Measurements from ENCODE around the gene AQP10.
"Not testable (repeated sequence)": the region's sequence is repeated elsewhere in the genome, so short reads cannot be mapped to it uniquely, and the experiment has no call there.

The AQP10 gene

GRCh38 chr1:154324669-154325582 lies 4.0 kb downstream of the AQP10 start, which contains the start of gene ATP8B2:
Gene ATP8B2 (plus strand): TSS chr1:154325525. CDS start chr1:154328142, 2,617 bp downstream.
- DNase-seq = peak in 1 of 2 donors; percentile 58

GRCh38 chr1:154325583-154326545 lies 5.0 kb downstream of the AQP10 start:
- DNase-seq = peak; percentile 25 to 55

DNA sequence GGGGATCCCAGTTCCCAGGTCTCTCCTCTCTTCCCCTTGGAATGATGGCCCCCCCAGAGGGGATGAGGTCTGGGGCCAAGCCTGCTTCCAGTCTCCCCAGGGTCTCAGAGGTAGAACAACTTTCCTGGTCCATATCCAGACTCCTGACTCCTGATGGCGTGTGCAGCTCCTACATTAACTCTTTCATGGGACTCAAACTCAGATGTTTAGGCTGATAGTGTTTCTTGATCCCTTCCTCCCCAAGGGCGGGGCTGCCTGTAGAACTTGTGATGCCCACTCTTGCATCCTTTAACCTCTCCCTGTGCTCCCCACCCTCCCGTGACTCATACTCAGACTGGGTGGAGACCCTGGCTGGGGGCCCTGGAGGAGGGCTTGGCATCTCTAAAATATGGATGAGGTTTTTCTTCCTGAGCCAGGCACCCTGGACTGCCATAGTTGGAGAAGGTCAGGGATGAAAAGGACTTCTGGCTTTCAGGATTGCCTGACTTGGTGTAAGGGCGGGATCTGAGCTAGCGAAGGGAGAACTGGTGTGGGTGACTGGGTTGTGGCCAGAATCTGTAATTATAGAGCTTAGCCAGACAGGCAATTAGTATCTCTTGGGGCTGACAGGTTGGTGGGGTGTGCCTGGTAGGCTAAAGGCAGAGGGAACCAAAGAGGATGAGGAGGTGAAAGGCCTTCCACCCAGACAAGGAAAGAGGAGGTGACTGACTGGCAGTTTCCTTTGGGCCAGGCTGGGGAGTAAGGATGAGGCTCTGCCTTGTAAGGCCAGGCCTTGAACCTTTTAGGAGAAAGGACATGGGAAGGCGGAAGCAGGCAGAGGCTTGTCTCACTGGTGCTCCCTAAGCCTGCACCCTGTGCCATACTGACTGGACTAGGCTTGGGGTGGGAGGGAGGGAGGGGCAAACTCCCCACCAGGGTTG lies 5.9 kb downstream of the AQP10 start:
- no peak for DNase-seq

- DNase-seq = no peak
Observed at GRCh38 chr1:154327466-154328317, 6.8 kb downstream of the AQP10 start.

DNA sequence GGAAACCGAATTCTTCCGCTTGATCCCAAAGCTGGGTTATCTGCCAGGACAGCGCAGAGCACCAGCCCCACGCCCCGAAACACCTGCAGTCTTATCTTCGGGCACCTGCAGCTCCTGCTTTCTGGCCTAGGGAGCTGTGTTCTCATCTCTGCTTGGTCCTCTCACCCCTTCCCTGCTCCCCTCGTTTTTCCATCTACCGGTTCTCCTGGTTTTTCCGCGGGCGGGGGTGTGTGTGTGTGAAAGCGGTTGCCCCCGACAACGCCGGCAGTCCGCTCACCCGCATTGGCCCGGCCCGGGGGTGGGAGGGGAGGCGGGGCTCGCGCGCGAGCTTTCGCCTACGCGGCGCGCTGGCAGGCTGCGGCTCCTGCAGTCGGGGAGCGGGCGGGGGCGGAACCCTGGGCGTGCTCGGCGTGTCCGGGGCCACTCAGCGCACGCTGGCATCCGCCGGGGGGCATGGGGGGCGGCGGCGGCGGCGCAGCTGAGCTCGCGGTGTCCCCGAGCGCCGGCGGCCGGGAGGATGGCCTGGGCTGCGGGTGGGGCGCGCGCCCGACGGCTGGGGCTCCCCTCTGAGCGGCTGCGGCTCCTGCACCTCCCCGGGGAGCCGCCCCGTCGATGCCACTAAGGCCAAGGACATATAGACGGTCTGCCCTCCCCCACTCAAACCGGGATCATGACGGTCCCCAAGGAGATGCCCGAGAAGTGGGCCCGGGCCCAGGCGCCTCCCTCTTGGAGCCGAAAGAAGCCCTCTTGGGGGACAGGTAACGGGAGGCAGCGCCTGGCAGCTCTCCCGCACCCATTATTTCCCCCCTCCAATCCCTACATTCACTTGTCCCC lies 7.6 kb downstream of the AQP10 start:
- DNase-seq = peak; percentile 55 to 56

DNA sequence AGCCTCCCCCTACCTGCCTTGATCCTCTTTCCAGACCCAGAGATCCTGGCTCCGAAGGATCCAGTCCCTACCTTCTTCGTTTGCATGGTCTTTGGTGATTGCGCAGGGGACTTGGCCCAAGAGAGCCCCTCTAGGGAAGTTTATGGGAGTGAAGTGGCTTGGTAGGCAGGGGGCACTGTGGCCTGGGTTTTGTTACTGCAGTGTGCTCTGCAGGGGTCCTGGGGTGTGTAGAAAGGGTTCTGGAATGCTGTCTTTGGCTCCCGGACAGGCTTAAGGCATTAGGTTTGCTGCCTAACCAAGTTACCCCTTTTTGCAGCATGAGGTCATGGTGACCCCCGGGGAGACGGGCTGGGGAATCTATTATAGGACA lies 8.2 kb downstream of the AQP10 start:
- no peak for DNase-seq

DNA sequence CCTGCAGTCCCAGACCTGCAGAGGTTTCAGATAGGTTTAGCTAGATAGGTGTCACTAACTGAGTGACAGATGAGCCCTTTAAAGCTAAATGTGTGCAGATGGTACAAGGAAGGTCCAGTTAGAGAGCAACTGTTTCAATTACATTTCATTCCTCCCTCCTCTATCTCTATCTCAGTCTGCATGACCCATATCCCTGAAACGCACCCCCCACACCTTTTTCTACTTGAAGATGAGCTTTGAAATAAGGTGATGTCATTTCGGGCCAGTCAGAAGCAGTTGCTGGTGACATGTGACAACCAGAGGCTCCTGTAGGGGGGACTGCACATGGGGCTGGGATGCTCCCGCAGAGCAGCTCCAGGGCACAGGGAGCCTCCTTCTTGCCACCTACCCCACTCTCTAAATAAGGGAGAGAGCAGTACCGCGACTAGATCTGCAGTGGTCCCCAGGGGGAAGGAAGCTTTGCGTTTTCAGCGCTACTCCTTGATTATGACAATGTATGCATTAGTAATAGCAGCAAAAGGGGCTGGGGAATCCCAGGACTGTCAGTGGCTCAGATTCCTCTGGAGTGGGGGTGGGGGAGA lies 8.7 kb downstream of the AQP10 start:
- peak in 1 of 2 donors; percentile 25 for DNase-seq

DNA sequence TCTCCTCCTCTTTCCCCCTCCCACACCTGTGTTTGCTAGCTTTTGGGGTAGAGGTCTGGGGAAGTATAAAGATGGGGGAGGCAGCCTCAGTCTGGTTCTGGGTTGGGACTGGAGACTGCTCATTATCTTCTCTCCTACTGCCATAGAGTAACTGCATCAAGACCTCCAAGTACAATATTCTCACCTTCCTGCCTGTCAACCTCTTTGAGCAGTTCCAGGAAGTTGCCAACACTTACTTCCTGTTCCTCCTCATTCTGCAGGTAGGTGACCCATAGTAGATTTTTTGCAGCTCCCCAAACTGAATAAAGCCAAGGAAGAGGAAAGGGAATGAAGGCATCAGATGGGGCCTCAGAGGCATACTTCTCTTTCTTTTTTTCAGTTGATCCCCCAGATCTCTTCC lies 9.8 kb downstream of the AQP10 start:
- no peak for DNase-seq

DNA sequence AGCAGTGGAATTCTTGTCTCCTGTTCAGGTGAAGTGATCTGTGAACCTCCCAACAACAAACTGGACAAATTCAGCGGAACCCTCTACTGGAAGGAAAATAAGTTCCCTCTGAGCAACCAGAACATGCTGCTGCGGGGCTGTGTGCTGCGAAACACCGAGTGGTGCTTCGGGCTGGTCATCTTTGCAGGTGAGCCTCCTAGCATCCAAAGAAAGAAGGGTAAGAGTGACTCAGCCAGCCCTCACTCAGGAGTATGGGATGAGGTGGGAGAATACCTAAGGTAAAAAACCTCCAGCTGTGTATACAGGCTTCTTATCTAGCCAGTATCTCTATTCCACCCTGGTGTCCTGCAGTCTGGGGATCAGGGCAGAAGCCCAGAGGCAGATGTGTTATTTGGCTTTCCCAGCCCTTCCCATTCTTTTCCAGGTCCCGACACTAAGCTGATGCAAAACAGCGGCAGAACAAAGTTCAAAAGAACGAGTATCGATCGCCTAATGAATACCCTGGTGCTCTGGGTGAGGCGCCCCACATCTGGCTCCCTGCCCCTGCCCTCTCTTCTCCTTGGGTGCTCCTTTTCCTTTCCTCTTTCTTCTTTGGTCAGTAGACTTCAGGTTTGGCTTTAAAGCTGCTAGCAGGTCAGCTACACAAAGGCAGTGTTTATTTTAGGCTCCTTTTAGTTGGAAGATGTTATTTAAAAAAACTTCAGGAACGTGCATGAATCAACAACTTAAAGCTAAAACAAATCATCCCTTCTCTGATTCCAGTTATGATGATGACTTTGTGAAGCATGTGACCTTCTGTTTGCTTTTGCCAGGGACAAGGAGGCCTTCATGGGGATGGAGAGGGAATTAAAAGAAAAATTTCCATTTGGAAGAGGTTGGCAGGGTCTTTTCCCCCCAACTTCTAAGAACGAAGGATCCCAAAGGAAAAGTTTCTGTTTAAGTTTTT lies 13.5 kb downstream of the AQP10 start:
- DNase-seq = no peak

DNA sequence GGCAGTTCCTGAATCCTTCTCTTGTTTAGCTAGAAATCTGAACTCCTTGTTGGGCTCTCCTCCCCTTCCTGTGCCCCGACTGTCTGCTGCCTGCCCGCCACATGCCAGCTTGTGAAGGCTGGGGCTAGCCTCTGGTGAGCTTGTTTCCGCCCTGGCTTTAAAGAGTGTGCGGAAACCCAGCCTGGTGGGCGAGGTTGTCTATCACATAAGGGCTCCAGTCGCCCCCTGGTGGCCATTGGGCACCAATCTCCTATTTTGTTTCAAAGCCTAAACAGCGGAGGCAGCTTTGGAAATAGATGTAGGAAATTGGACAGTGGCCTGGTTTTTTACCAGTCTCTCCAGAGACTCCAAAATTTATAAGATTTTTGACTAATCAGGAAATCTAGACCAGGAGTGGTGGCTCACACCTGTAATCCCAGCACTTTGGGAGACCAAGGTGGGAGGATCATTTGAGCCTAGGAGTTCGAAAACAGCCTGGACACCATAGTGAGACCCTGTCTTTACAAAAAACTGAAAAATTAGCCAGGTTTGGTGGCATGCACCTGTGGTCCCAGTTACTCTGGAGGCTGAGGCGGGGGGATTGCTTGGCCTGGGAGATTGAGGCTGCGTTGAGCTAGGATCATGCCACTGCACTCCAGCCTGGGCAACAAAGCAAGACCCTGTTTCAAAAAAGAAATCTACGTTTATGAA lies 14.3 kb downstream of the AQP10 start:
- peak; percentile 85 to 96 for DNase-seq

DNA sequence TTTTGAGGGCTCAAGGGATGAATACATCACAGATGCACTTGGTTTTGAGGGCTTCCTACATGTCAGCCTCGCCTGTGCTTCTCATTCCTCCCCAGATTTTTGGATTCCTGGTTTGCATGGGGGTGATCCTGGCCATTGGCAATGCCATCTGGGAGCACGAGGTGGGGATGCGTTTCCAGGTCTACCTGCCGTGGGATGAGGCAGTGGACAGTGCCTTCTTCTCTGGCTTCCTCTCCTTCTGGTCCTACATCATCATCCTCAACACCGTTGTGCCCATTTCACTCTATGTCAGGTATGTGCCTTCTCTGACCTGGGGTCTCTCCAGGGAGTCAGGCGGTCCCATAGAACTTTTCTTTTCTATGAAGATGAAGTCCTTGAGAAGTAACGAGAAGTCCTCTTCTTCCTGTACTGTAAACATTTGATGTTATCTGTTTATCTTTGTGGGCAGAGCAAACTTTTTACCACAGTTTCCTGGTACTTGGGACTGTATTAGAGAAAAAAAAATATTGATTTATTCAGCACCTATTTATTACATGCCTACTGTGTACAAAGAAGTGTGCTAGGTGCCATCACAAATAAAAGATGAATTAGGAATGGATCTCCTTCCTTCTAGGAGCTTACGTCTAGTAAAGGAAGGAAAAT lies 16.5 kb downstream of the AQP10 start:
- DNase-seq = no peak

DNA sequence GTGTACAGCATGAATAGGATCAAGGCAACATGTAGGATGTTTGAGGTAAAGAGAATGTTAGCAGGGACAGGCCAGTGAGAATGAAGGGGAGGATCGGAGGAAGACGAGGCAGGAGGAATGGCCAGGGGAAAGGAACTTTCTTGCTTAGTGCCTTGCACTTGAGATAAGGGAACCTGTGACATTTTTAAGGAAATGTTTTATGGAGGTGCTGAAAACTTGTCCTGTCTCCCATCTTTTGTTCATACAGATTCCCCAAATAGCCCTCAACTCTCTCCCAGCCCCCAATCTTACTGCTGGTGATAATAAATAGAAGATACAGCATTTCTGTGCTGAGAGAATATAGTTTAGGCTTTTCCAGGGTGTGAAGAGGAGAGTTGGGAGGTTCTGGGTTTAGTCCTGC lies 18.0 kb downstream of the AQP10 start:
- DNase-seq = no peak

DNA sequence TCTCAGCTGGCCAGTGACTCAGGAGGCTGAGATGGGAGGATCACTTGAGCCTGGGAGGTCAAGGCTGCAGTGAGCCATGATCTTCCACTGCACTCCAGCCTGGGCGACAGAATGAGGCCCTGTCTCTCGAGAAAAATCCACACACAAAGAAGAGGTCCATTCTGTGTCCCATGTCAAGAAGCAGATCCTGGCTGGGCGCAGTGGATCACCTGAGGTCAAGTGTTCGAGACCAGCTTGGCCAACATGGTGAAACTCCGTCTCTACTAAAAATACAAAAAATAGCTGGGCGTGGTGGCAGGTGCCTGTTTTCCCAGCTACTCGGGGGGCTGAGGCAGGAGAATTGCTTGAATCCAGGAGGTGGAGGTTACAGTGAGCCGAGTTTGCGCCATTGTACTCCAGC lies 20.5 kb downstream of the AQP10 start:
- not testable (repeated sequence) for DNase-seq

GRCh38 chr1:154342132-154342531 lies 21.2 kb downstream of the AQP10 start:
- no peak for DNase-seq

DNA sequence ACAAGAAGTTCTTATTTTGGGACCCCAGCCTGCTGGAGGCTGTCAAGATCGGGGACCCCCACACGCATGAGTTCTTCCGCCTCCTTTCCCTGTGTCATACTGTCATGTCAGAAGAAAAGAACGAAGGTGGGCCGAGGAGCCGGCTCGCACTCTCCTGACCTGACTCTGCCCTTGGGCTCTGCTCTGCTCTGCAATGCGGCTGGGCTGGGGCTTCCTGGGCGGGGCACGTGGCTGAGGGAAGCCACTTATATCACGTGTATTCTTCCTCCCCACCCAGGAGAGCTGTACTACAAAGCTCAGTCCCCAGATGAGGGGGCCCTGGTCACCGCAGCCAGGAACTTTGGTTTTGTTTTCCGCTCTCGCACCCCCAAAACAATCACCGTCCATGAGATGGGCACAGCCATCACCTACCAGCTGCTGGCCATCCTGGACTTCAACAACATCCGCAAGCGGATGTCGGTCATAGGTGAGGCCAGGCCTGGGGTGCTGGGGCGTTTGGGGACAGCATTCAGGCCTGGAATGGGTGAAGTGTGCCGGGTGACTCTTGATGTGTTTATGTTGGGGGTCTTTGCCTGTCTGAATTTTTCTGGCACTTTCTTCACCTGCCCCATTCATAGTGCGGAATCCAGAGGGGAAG lies 22.1 kb downstream of the AQP10 start:
- no peak for DNase-seq

GRCh38 chr1:154344977-154345837 lies 24.3 kb downstream of the AQP10 start:
- DNase-seq = peak; percentile 31 to 66

Data from inflammatory macrophage treated with lipopolysaccharide for 1 hour (primary cell).